22Rv1 (cell line): ENCODE data around the gene ACOX1.

Experiments used
- CTCF ChIP-seq: fragments of 450-650 bp; IDR thresholded peaks from 2 replicates; pipeline ENCODE4 v1.5.1; 2017; ENCODE audit warnings: mild to moderate bottlenecking
- ZFX ChIP-seq: fragments of 450-650 bp; IDR thresholded peaks from 2 replicates; pipeline ENCODE4 v1.6.1; 2017; ENCODE audit warnings: antibody characterized with exemption, borderline replicate concordance

DNA sequence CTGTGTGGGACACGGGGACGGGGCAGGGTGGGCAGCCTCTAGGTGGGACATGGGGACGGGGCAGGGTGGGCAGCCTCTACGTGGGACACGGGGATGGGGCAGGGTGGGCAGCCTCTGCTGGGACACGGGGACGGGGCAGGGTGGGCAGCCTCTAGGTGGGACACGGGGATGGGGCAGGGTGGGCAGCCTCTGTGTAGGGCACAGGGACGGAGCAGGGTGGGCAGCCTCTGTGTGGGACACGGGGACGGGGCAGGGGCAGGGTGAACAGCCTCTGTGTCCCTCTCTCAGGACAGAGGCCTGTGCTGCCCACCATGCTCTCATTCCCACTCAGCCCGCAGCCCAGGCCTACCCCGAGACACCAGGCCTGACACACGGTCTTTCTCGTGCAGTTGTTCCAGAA lies 57.4 kb downstream of the ACOX1 start:
- TF ChIP-seq CTCF: no peak
- no peak for TF ChIP-seq ZFX
